HCT116 (cell line): Measurements from ENCODE around the gene MINDY4B. TPM values are rescaled to one million over a fixed set of nuclear protein-coding genes. Genes with fewer than 3 reads are reported as not detected.

Experiments
- ATAC-seq: fragments of 200-7000 bp; cut with Tn5 transposase; 2 replicates; pipeline ENCODE4 v1.9.1; 2020; ENCODE audit warnings: mild to moderate bottlenecking, moderate library complexity
- BruUV-seq: library from RNA; stranded (reverse); fragments of 400-500 nt; replicated peaks from 2 replicates; lab custom pipeline; 2021; lab: Mats Ljungman, UMichigan
- CTCF ChIA-PET: fragments of 300-600 bp; sonication (Branson Sonifier 250); formaldehyde crosslinking; loops from one replicate; lab custom pipeline; 2021; ENCODE audit warnings: antibody characterized with exemption; lab: Charles Lee
- POLR2A ChIA-PET: fragments of 300-600, 350-600 bp; sonication (Branson Sonifier 250); formaldehyde crosslinking; loops from one replicate; lab custom pipeline; 2021; ENCODE audit warnings: antibody characterized with exemption; lab: Charles Lee
- RAD21 ChIA-PET, 2 experiments: fragments of 300-600 bp; sonication (Branson Sonifier 250); formaldehyde crosslinking; loops; one replicate each; lab custom pipeline; 2023; ENCODE audit warnings: low total read pairs in 2 of 2; ENCODE audit not compliant: uncharacterized antibody in 2 of 2, unreplicated experiment in 2 of 2, low non-redundant PET in 1 of 2; lab: Charles Lee
- DNase-seq: peaks from one replicate; pipeline ENCODE4 v3.0.0-alpha.2; 2010; ENCODE audit warnings: low read depth, low spot score
- H2AFZ ChIP-seq: fragments of 200-600 bp; shearing (Covaris generic), sonication (generic); 2 replicates; pipeline ENCODE4 v1.6.1; 2017; ENCODE audit warnings: low read depth, mixed run types, mixed read lengths, antibody characterized with exemption, low read length; ENCODE audit not compliant: poor library complexity, severe bottlenecking
- H3K27ac ChIP-seq: 2 replicates; pipeline ENCODE4 v1.5.1; 2012; ENCODE audit warnings: low read depth, low read length
- H3K27me3 ChIP-seq: fragments of 200-600 bp; sonication (generic); 2 replicates; pipeline ENCODE4 v1.6.1; 2016; ENCODE audit warnings: mixed run types, low read length, mixed read lengths; ENCODE audit not compliant: insufficient read depth
- H3K36me3 ChIP-seq, 2 experiments: fragments of 200-500 bp in 1 of 2; fragments of 200-600 bp in 1 of 2; sonication (Bioruptor generic) in 1 of 2; sonication (generic) in 1 of 2; 2 replicates each; pipeline versions ENCODE4 v1.5.1 to v1.6.1; 2014 to 2016; ENCODE audit warnings: low read length in 2 of 2, inconsistent platforms in 1 of 2, mixed read lengths in 1 of 2, mixed run types in 1 of 2; ENCODE audit not compliant: insufficient read depth in 2 of 2, control insufficient read depth in 1 of 2
- H3K4me1 ChIP-seq, 2 experiments: fragments of 200-600 bp in 1 of 2; sonication (generic) in 1 of 2; 2 replicates each; pipeline versions ENCODE4 v1.5.1 to v1.6.1; 2012 to 2017; ENCODE audit warnings: low read length in 2 of 2, inconsistent platforms in 1 of 2, mild to moderate bottlenecking in 1 of 2, mixed read lengths in 1 of 2, mixed run types in 1 of 2, moderate library complexity in 1 of 2; ENCODE audit not compliant: insufficient read depth in 2 of 2, control insufficient read depth in 1 of 2
- H3K4me2 ChIP-seq: fragments of 200-600 bp; sonication (generic); 2 replicates; pipeline ENCODE4 v1.6.1; 2017; ENCODE audit warnings: mixed run types, low read length, mixed read lengths
- H3K4me3 ChIP-seq, 2 experiments: fragments of 200-600 bp in 1 of 2; sonication (generic) in 1 of 2; replicated peaks in 1 of 2; 2 replicates each; pipeline ENCODE4 v1.5.1; 2011 to 2016; ENCODE audit warnings: low read length in 2 of 2, control low read depth in 1 of 2, low read depth in 1 of 2, mild to moderate bottlenecking in 1 of 2, mixed read lengths in 1 of 2, mixed run types in 1 of 2
- H3K79me2 ChIP-seq: fragments of 200-600 bp; sonication (generic); 2 replicates; pipeline ENCODE4 v1.6.1; 2017; ENCODE audit warnings: mild to moderate bottlenecking, mixed run types, low read length, moderate library complexity, mixed read lengths; ENCODE audit not compliant: insufficient read depth
- H3K9ac ChIP-seq: fragments of 200-600 bp; sonication (generic); 2 replicates; pipeline ENCODE4 v1.6.1; 2016; ENCODE audit warnings: low read length, mixed read lengths
- H3K9me2 ChIP-seq: fragments of 200-600 bp; sonication (generic), shearing (Covaris generic); 2 replicates; pipeline ENCODE4 v1.6.1; 2017; ENCODE audit warnings: mixed run types, mild to moderate bottlenecking, moderate library complexity; ENCODE audit not compliant: insufficient read depth
- H3K9me3 ChIP-seq, 2 experiments: fragments of 200-500 bp in 1 of 2; fragments of 200-600 bp in 1 of 2; sonication (Bioruptor generic) in 1 of 2; sonication (generic) in 1 of 2; 2 replicates each; pipeline ENCODE4 v1.6.1; 2014 to 2017; ENCODE audit warnings: low read length in 2 of 2, mixed read lengths in 2 of 2, inconsistent platforms in 1 of 2, low read depth in 1 of 2, mild to moderate bottlenecking in 1 of 2, mixed run types in 1 of 2, moderate library complexity in 1 of 2; ENCODE audit not compliant: control insufficient read depth in 1 of 2, insufficient read depth in 1 of 2
- H4K20me1 ChIP-seq: fragments of 200-600 bp; sonication (generic), shearing (Covaris generic); 2 replicates; pipeline ENCODE4 v1.6.1; 2017; ENCODE audit warnings: mixed run types, mild to moderate bottlenecking, moderate library complexity; ENCODE audit not compliant: insufficient read depth
- CBX3 ChIP-seq: IDR thresholded peaks from 2 replicates; pipeline ENCODE4 v1.6.1; 2012; ENCODE audit warnings: low read depth
- CEBPB ChIP-seq: IDR thresholded peaks from 2 replicates; pipeline ENCODE4 v1.6.1; 2012; ENCODE audit warnings: low read depth
- EGR1 ChIP-seq: IDR thresholded peaks from 2 replicates; pipeline ENCODE4 v1.6.1; 2012; ENCODE audit warnings: low read depth
- ELF1 ChIP-seq: IDR thresholded peaks from 2 replicates; pipeline ENCODE4 v1.6.1; 2012; ENCODE audit warnings: low read depth, borderline replicate concordance
- EZH2 ChIP-seq: fragments of 200-600 bp; sonication (generic); IDR thresholded peaks from 2 replicates; pipeline ENCODE4 v1.6.1; 2017; ENCODE audit warnings: antibody characterized with exemption, mixed run types
- EZH2phosphoT487 ChIP-seq: fragments of 200-600 bp; IDR thresholded peaks from 2 replicates; pipeline ENCODE4 v1.6.1; 2018; ENCODE audit warnings: antibody characterized with exemption, borderline replicate concordance
- FOSL1 ChIP-seq: IDR thresholded peaks from 2 replicates; pipeline ENCODE4 v1.6.1; 2012; ENCODE audit warnings: low read depth
- JUND ChIP-seq: IDR thresholded peaks from 2 replicates; pipeline ENCODE4 v1.6.1; 2012
- POLR2A ChIP-seq: IDR thresholded peaks from 2 replicates; pipeline ENCODE4 v1.7.0; 2011; ENCODE audit warnings: borderline replicate concordance; ENCODE audit not compliant: insufficient read depth, insufficient read length; ENCODE audit errors: extremely low read depth
- POLR2AphosphoS5 ChIP-seq: IDR thresholded peaks from 2 replicates; pipeline ENCODE4 v1.6.1; 2011; ENCODE audit warnings: mild to moderate bottlenecking, low read depth, low read length, moderate library complexity
- RAD21 ChIP-seq: IDR thresholded peaks from 2 replicates; pipeline ENCODE4 v1.6.1; 2012; ENCODE audit warnings: low read depth, mild to moderate bottlenecking
- SIN3A ChIP-seq: IDR thresholded peaks from 2 replicates; pipeline ENCODE4 v1.6.1; 2012; ENCODE audit warnings: low read depth
- SRF ChIP-seq: IDR thresholded peaks from 2 replicates; pipeline ENCODE4 v1.6.1; 2012; ENCODE audit warnings: low read depth
- TCF7L2 ChIP-seq: IDR thresholded peaks from 2 replicates; pipeline ENCODE4 v1.7.0; 2011; ENCODE audit warnings: borderline replicate concordance, inconsistent platforms; ENCODE audit not compliant: insufficient read depth, insufficient read length; ENCODE audit errors: extremely low read depth
- ZFX ChIP-seq: fragments of 450-650 bp; IDR thresholded peaks from 2 replicates; pipeline ENCODE4 v1.6.1; 2017
- intact Hi-C: fragments of 100-400 bp; cut with micrococcal nuclease; formaldehyde crosslinking; loops from 2 replicates; pipeline ENCODE4 v1.10.0; 2022
- total RNA-seq: library from RNA; stranded (reverse); gene quantifications from one replicate; pipeline ENCODE4 v1.2.1, GENCODE V29; 2021; ENCODE audit not compliant: unreplicated experiment
- TF ChIP-seq, protein P1 (sequence below): IDR thresholded peaks from 2 replicates; pipeline ENCODE4 v1.6.1; 2012
- TF ChIP-seq, protein P2 (sequence below): IDR thresholded peaks from 2 replicates; pipeline ENCODE4 v1.6.1; 2012
- TF ChIP-seq, protein P3 (sequence below): IDR thresholded peaks from 2 replicates; pipeline ENCODE4 v1.6.1; 2011; ENCODE audit warnings: mild to moderate bottlenecking, low read length, moderate library complexity; ENCODE audit not compliant: insufficient replicate concordance; ENCODE audit errors: extremely low read depth
- TF ChIP-seq, protein P4 (sequence below), 3 experiments: fragments of 200-600 bp in 1 of 3; sonication (generic) in 1 of 3; IDR thresholded peaks in 2 of 3; conservative IDR thresholded peaks in 1 of 3; 2 replicates each; pipeline ENCODE4 v1.5.1; 2012 to 2017; ENCODE audit warnings: low read depth in 2 of 3, low read length in 2 of 3, antibody characterized with exemption in 1 of 3, borderline replicate concordance in 1 of 3, control low read depth in 1 of 3, mild to moderate bottlenecking in 1 of 3, mixed read lengths in 1 of 3, mixed run types in 1 of 3, moderate library complexity in 1 of 3; ENCODE audit not compliant: insufficient read depth in 1 of 3

The MINDY4B gene
- total RNA-seq, 1 experiment from 2014 or later: not detected

DNA sequence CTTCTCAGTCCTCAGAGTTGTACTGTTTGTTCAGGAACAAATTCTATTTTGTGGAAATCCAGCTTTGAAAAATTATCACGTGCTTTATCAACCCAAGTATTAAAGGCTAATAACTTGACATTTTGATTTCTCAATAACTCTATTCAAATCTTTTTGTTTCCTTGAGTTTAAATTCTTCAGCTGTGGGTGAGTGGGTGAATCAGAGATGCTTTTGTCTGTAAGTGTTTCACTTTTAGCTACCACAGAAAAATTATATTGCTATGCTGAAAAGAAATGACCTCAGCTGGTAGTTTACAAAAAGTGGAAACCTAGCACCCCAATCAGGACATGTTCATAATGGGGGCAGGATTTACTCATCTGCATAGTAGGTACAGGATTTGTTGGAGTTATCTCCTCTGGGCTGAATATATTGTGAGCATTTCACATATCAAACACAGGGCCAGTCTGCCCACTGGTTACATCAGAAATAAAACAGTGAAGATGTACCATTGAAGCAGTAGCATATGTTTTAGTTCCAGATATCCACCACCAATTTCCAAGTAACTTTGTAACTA is 30.5 kb downstream of the MINDY4B start:
- Histone ChIP-seq H3K9me2 (no peaks in the 10 kb centered on the region), H3K9me3 (no peaks in the 10 kb centered on the region), H3K27ac (no peak overlapping the region), H4K20me1 (no peaks in the 10 kb centered on the region), H3K4me2 (no peak overlapping the region)
- ChIA-PET POLR2A (no interaction called here), CTCF (interaction anchor here (1.3 kb wide), 1 partner anchor 87 kb away, joined by 3 read pairs; no protein-coding TSS in a partner anchor)
- ATAC-seq (no peak), DNase-seq (no peak)
- intact Hi-C loops: no loop called here
- BruUV-seq: no TSS peak
- no peak for TF ChIP-seq EGR1
- TF ChIP-seq, protein P1, sequence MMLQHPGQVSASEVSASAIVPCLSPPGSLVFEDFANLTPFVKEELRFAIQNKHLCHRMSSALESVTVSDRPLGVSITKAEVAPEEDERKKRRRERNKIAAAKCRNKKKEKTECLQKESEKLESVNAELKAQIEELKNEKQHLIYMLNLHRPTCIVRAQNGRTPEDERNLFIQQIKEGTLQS: no peak
- TF ChIP-seq POLR2A: no peak
- TF ChIP-seq EZH2phosphoT487: no peak
- TF ChIP-seq SRF: no peak
- no peak for TF ChIP-seq JUND
- no peak for TF ChIP-seq RAD21
- no peak for TF ChIP-seq SIN3A
- TF ChIP-seq, protein P2, sequence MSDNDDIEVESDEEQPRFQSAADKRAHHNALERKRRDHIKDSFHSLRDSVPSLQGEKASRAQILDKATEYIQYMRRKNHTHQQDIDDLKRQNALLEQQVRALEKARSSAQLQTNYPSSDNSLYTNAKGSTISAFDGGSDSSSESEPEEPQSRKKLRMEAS: no peak
- TF ChIP-seq CEBPB: no peak
- no peak for TF ChIP-seq TCF7L2
- TF ChIP-seq FOSL1: no peak
- no peak for TF ChIP-seq ELF1
- TF ChIP-seq, protein P3, sequence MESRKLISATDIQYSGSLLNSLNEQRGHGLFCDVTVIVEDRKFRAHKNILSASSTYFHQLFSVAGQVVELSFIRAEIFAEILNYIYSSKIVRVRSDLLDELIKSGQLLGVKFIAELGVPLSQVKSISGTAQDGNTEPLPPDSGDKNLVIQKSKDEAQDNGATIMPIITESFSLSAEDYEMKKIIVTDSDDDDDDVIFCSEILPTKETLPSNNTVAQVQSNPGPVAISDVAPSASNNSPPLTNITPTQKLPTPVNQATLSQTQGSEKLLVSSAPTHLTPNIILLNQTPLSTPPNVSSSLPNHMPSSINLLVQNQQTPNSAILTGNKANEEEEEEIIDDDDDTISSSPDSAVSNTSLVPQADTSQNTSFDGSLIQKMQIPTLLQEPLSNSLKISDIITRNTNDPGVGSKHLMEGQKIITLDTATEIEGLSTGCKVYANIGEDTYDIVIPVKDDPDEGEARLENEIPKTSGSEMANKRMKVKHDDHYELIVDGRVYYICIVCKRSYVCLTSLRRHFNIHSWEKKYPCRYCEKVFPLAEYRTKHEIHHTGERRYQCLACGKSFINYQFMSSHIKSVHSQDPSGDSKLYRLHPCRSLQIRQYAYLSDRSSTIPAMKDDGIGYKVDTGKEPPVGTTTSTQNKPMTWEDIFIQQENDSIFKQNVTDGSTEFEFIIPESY: no peak
- no peak for TF ChIP-seq POLR2AphosphoS5
- no peak for TF ChIP-seq CBX3
- TF ChIP-seq, protein P4, sequence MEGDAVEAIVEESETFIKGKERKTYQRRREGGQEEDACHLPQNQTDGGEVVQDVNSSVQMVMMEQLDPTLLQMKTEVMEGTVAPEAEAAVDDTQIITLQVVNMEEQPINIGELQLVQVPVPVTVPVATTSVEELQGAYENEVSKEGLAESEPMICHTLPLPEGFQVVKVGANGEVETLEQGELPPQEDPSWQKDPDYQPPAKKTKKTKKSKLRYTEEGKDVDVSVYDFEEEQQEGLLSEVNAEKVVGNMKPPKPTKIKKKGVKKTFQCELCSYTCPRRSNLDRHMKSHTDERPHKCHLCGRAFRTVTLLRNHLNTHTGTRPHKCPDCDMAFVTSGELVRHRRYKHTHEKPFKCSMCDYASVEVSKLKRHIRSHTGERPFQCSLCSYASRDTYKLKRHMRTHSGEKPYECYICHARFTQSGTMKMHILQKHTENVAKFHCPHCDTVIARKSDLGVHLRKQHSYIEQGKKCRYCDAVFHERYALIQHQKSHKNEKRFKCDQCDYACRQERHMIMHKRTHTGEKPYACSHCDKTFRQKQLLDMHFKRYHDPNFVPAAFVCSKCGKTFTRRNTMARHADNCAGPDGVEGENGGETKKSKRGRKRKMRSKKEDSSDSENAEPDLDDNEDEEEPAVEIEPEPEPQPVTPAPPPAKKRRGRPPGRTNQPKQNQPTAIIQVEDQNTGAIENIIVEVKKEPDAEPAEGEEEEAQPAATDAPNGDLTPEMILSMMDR (IDR thresholded peaks at IDR 0.05 in 2 of 3, conservative IDR thresholded peaks at IDR 0.05 in 1 of 3; ENCODE audit: borderline replicate concordance in 1 of 3, insufficient read depth in 1 of 3, low read depth in 2 of 3, low read length in 2 of 3): no peak
- no peak for TF ChIP-seq ZFX
- no peak for TF ChIP-seq EZH2
- TF ChIP-seq, all 23 proteins: peak for 0
- H3K4me1 ChIP-seq: no peaks in the 10 kb centered on the region
- RAD21 ChIA-PET: no interaction called here
- no peak overlapping the region for H3K4me3 ChIP-seq
- no peak overlapping the region for H3K9ac ChIP-seq
- no peak overlapping the region for H2AFZ ChIP-seq
- H3K27me3 ChIP-seq: no peaks in the 10 kb centered on the region
- no peaks in the 10 kb centered on the region for H3K79me2 ChIP-seq
- H3K36me3 ChIP-seq: no peaks in the 10 kb centered on the region
